ENCODE data around the gene FHIP1B.

FHIP1B gene

DNA sequence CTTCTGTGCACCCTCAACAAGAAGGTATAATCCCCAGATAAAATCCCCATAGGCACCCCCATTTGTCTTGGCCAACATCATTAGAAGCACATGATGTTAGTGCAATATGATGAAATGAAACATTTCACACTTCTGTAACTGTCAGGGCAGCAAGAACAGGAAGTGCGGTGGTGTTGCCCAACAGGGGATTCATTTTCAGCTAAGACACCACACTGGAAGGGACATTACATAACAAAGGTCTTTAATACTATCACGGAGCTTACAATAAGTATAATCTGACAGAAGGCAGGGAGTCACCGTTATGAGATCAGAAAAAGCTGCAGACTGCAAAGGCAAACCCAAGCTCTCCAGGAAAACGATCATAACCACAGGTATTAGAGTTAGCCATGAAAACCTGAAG, 33.5 kb downstream of the FHIP1B start:
- no peak for DNase-seq (ENCODE audit: low read depth)

DNA sequence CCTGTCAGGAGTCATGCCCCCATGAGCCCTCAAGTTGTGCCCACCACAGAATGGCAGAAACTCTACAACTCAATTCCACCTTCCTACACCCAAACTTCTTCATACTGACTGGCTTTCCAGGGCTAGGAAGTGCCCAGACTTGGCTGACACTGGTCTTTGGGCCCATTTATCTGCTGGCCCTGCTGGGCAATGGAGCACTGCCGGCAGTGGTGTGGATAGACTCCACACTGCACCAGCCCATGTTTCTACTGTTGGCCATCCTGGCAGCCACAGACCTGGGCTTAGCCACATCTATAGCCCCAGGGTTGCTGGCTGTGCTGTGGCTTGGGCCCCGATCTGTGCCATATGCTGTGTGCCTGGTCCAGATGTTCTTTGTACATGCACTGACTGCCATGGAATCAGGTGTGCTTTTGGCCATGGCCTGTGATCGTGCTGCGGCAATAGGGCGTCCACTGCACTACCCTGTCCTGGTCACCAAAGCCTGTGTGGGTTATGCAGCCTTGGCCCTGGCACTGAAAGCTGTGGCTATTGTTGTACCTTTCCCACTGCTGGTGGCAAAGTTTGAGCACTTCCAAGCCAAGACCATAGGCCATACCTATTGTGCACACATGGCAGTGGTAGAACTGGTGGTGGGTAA, 35.1 kb downstream of the FHIP1B start, which contains the start of gene OR52W1:
OR52W1 (plus strand) TSS at position 51 of the 637 bp plus-strand sequence; CDS start at position 51, 0 bp downstream.
- DNase-seq (ENCODE audit: low read depth), result no peak

DNA sequence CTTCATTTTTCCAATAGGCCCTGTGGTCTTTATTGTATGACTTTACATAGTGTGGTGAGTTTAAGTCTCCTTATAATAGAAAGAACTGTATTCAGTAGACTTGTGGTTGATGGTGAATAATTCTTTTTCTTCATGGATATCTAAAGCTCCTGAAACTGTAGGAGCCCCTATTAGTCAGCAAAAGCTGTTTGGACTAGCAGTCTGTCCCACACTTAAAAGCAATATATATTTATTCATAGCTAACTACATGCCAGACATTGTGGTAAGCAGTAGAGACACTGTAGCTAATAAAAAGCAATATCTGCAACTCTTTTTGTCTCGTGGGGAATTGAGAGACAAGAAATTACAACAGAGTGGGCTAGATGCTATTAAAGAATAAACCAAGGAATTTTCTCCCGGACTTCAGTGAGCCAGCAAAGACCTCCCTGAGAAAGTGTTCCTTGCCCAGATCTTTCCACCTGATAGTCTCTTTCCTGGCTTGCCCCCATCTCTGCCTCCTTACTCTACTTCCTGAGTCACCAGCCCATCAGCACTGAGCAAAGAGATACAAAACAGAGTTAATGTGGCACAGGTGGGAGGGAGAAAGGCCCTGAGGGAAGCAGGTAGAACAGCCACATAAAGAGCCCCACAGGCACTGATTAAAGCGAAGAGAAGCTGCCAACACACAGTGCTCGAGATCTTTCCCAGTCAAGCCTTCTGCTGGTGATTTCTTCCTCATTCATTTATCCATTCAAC, 36.8 kb downstream of the FHIP1B start:
- DNase-seq (ENCODE audit: low read depth), result no peak

DNA sequence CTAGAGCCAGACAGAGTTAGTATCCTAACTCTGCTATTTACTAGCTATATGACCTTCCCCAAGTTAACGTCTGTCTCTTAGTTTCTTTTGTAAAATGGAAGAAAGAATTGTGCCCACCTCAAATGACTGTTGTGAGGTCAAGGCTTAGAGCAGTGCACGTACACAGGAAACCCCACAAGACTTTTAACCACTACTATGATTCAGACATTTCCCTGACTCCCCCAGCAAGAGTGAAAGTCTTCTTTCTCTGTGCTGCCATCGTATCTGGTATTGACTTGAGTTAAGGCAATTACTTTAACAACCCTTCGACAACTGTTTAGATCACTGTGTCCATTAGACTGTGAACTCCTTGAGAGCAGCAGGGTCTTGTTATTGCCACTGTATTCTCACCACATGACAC, 38.0 kb downstream of the FHIP1B start:
- DNase-seq (ENCODE audit: low read depth), result no peak

DNA sequence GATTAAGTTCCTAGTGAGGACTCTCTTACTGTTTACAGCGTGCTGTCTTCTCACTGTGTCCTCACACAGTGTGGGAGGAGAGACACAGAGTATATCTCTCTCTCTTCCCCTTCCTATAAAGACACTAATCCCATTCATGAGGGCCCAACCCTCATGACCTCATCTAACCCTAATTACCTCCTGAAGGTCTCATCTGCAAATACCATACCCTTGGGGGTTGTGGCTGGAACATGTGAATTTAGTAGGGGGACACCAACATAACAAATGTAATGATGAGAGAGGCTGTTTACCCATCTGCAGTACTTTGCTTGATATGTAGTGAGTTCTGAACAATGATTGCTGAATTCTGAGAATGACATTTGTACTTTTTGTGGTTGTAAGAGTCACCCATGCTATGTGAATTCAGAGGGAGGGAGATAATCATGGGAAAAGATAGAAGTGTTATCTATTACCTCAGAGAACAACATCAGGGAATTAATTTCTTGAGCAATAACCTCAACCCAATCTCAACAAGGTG, 40.3 kb downstream of the FHIP1B start:
- no peak for DNase-seq (ENCODE audit: low read depth)

DNA sequence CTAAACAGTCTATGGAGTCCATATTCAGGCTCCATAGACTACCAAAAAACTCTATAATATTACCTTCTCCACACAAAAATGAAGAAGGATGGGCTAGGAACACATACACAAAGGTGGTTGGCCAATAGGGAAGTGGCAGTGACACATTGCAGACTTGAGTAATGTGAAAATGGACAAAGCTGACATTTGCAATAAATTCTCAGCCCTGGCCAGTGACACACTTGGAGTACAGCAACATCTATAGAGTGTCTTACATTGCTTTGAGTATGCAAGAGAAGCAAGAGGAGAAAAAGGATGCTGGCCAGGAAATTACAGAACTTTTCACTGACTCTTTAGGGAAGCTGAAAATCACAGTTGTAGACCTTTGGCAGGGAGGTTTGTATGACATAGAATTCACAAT, 42.7 kb downstream of the FHIP1B start:
- DNase-seq (ENCODE audit: low read depth), result no peak

DNA sequence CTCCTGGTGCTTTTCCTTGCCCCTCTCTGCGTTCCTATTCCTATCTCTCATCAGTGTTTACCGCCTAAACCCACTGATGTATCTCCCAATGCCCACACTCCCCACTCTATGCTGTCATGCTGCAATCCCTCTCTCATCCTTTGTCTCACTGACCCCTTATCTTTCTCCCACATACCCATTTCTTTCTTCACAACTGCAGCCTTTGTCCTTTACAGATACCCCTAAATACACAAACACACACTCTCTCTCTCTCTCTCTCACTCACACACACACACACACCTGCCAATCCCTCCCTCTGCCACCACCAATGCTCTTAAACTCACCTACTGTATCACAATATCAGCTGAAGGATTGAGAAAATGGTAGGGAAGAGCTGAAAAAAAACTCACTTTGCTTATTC, 59.0 kb downstream of the FHIP1B start:
- no peak for DNase-seq (ENCODE audit: low read depth)

DNA sequence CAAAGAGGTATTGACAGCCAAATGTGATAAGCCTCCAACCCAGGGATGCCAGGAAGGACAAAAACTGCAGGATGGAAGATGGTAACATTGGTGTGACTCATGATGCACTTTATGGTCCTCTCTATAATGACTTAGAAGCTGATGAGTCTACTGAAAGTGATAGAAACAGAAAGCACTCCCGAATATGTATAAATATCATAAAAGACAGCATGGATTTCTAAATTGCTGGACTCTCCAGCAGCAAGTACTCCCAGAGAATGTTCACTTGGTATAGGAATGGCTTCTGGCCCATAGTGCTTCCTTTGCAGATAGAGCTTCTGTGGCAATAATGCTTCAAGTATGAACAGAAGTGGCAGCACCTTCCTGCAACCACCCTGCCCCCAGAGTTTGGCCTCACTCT, 64.2 kb downstream of the FHIP1B start, which contains the start of gene OR52B2:
OR52B2 (minus strand) TSS at position 101 of the 400 bp plus-strand sequence; CDS start at position 101, 0 bp downstream.
- no peak for DNase-seq (ENCODE audit: low read depth)

Measured in stimulated activated CD8-positive, alpha-beta memory T cell treated with anti-CD3 and anti-CD28 coated beads, Interleukin-12 subunit alpha, Interleukin-12 subunit beta, amount 100 ng/mL, for 1 hour (primary cell).